Left cardiac atrium (tissue), 4 donors: ENCODE measurements around the gene IL36A. TPM values are rescaled to one million over a fixed set of nuclear protein-coding genes. Genes with fewer than 3 reads are reported as not detected.

Experiments
- ATAC-seq, 2 donors: fragments of 200-7000 bp; cut with Tn5 transposase; one replicate each; pipeline ENCODE4 v1.9.1; 2020; ENCODE audit warnings: mild to moderate bottlenecking in 2 of 2, moderate library complexity in 2 of 2
- DNase-seq: peaks from one replicate; pipeline ENCODE4 v3.0.0-alpha.2; 2020
- intact Hi-C, 2 donors: fragments of 100-400 bp; cut with DNase I; formaldehyde crosslinking; loops; one replicate each; pipeline versions ENCODE4 v1.14.1 to v1.15.1; 2022 to 2023
- long read RNA-seq: library from polyadenylated mRNA; unstranded; transcript quantifications from one replicate; pipeline ENCODE4 v2.0.0, GENCODE V29; 2021
- total RNA-seq, 2 donors: library from RNA; stranded (reverse); fragmentation: NEBNext Ultra II Directional; extraction: Animal tissue kit (Norgen Biotek cat#: 25700); gene quantifications; one replicate each; pipeline ENCODE4 v1.2.1, GENCODE V29; 2021
- donor health status: DM: no; HTN: yes; CAD: no.
- donor health status: DM: no; HTN: yes; CAD: no; lungs with severe emphysema.
- donor health status: DM: yes; HTN: yes; CAD: no.
- donor health status: Dilated cardiomyopathy.

Gene IL36A, protein sequence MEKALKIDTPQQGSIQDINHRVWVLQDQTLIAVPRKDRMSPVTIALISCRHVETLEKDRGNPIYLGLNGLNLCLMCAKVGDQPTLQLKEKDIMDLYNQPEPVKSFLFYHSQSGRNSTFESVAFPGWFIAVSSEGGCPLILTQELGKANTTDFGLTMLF
- total RNA-seq, result not detected
- long read RNA-seq, result 0 reads

DNA sequence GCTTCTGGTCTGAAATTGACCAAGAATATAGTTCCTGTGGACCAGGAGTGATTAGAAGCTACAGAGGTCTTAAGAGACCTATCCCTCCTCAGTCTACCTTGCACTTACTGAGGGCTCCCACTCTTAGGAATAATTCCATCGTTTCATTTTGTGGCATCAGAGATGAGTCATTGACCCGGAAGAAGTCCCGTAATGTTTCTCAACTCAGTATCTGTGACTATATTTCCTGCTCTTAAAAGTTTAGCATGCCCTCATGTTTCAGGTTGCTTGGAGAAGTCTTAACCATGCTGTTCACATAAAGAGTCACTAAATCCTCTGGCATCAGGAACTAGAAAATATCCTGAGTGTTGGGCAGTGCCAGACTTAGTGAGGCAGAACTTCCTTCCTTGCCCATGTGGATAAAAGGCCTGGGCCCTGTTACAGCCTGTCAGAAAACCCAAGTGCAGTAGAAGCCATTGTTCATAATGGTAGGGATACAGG, at the start of gene IL36A:
IL36A (plus strand) TSS at position 430 of the 480 bp plus-strand sequence. CDS start 413 bp downstream, outside the sequence.
- intact Hi-C loops, result no loop called here
- DNase-seq, result no peak
- no peak for ATAC-seq

DNA sequence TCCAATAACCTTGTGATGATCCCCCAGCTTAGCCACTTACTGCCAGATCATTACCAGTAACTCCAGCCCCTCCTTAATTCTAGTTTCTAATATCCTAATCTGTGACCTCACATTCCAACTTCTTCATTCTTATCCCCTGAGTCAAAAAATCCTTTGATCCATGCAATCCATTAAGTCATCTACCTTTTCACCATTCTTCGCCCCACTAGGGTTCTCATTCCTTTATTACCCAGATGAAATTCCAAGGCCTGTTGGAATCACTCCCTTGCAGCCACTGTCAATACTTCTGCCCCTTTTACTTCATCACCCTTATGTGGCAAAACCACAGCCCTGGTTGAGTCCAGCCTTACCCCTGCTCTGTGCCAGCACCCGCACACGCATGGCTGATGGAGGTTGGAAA, 47.7 kb upstream of the IL36A start:
- intact Hi-C loops, result no loop called here

DNA sequence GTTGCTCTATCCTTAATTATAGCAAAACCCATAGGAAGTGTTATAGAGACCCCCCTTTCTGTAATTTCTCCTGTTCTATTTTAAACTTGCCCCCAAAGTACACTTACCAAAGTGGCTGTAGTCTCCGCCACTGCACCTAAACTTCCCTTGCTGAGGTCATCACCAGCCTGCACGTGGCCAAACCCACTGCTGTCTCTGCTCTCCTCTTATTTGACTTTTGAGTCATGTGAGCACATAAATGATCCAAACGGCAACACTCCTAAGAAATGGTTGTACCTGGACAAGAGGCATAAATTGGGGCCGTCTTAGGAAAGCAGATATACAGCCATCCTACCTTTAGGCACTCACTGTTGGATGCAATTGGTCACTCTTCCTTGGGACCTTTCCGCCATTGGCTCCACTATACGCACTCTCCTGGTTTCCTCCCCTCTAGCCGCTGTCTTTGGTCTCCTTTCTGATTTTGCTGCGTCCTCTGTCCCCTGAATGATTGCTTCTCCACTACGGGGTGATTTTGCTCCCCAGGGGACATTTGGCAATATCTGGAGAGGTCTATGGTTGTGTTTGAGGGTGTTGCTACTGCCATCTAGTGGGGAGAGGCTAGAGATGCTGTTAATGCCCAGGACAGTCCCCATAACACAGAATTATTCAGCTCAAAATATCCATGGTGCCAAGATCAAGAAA, 46.7 kb upstream of the IL36A start:
- peak; percentile 70 to 79 for ATAC-seq
- intact Hi-C loops, result loop anchor here in 1 of 2 donors (2.0 kb wide), 1 partner anchor 210 kb away; no protein-coding TSS in a partner anchor
- DNase-seq, result no peak

More for the DNA sequence above, 47.7 kb upstream of the IL36A start:
- DNase-seq (no peak), ATAC-seq (no peak)

DNA sequence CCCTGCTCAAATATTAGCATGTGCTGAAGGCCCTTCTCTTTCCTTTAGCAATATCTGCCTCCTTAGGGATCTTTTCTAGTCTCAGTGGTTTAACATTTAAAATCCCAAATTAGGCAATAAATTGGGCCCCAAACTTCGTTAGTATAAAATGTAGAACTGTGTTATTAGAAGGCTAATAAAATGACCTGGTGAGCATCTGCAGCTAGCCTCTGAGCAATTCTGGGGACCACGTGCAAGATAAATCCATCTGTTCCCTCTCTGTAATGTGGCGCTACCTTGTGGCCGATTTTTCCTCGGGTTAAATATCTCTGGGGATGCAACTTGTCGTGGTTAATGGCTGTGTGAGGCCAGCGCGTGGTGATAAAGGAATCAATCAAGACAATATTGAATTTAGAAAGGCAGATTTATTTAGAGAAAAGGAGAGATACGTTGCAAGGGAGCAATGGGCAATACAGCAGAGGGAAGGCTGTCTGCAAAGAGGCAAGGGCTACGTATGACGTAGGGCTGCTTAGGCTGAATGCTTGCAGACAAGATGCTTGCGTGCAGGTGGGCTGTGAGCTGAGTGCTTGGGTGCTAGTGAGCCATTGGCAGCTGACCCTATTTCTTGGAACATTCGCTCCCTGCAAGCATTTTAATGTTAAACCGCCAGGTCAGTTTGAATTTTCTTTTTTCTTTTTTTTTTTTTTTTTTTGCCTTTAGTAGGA, 46.0 kb upstream of the IL36A start:
- ATAC-seq (no peak), DNase-seq (no peak)
- intact Hi-C loops, result loop anchor here in 1 of 2 donors (2.0 kb wide), 1 partner anchor 210 kb away; no protein-coding TSS in a partner anchor

DNA sequence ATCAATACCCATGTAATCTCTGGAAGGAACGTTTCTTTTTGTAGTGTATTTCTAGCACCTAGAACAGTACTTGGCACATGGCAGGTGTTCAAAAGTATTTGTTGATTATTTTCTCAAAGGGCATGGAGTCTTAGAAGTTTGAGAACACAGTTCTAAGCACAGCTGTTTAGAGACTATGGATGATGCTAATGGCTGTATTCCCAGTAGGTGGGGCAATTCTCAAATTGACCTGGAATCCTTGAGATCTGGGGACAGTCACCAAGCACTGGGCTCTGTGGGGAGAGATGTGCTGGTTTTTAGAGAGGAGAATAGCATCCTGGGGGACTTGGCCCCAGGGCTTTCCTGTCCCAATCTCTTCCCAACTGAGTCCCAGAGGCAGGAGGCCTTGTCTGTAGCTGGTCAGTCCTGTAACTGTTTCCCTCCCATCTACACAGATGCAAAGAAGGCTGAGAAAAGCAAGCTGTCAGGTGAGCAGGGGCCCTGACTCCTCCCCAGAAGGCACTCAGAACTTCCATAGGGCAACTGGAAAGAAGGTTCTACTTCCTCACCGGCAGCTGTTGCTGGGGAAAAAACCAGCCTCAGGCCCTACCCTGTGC, 44.9 kb upstream of the IL36A start:
- no peak for ATAC-seq
- intact Hi-C loops, result no loop called here
- DNase-seq, result no peak

DNA sequence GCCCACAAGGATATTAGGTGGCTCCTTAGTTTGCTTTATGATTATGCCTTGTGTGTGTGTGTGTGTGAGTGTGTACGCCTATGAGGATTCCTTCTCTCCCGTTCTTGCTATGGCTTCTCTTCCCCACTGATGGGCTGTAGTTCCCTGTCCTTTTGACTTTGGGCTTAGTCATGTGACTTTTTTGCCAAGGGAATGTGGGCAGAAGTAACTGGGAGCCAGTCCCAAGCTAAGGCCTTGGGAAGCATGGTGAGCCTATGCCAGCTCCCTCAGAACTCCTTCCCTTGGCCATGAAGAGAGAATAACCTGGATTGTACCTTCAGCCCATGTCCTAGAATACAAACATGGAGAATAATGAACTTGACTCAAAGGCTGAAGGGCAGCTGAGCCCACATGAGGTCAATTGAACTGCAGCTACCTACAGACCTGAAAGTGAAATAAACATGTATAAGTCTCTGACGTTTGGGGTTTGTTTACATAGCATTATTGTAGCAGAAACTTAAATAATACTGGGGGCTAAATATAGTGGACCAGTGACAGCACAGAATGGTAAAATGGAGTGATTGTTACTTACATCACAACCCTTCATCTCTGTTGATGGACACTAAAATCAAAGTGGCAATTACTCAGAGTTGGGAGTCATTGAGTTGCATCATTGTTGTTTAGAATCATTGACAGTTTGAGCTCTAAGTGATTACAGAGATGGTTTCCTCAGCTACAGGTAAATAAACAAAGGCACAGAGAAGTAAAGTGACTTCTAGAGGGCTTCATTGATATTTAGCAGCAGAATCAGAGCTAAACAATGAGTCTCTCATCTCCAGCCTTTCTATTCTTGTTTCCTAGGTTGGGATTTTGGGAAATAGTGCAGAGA, 42.7 kb upstream of the IL36A start:
- intact Hi-C loops, result no loop called here
- ATAC-seq (no peak), DNase-seq (no peak)

DNA sequence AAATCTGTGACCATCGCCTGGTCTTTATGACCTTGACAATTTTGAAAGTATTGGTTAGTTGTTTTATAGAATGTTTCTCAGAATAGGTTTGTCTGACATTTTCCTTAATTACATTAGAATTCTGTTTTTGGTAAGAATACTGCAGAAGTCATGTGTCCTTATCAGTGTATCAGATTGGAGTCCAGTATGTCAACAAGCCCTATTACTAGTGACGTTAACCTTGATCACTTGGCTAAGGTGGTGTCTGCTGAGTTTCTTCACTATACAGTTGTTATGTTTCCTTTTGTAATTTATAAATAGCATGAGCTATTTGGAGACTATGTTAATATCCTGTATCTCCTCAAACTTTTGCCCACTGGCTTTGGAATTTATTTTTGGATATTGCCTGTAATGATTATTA, 38.2 kb upstream of the IL36A start:
- no peak for DNase-seq
- intact Hi-C loops, result no loop called here

DNA sequence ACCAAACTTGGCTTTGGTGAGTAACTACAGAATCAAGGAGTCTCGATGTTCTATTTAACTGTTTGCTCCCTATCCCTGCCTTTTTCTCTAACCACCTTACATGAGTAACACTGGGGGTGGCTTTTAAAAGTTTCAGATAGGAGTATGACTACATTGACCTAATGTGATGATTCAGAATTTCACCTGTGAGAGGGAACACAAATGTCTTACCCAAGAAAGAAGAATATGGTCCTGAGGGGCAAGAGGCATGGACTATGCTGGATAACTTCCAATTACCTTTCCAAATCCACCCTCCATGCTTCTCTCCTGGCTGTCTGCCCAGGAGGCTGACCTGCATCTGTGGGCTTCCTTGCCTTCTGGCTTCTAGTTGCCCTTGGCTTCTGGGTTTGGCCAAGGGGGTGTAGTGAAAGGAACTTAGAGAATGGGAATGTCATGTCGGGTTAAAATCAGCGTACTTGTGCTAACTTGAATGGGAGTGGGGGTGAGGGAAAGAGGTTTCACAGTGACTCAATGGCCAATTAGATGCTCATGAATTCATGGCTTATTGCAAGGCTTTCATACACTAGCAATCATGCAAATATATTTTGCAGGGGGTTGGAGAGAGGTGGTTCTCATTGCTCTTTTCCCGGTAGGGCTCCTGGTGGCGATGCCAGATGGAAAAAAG, 32.7 kb upstream of the IL36A start:
- no peak for DNase-seq
- ATAC-seq, result no peak
- intact Hi-C loops, result no loop called here

More for the DNA sequence above, 38.2 kb upstream of the IL36A start:
- no peak for ATAC-seq

DNA sequence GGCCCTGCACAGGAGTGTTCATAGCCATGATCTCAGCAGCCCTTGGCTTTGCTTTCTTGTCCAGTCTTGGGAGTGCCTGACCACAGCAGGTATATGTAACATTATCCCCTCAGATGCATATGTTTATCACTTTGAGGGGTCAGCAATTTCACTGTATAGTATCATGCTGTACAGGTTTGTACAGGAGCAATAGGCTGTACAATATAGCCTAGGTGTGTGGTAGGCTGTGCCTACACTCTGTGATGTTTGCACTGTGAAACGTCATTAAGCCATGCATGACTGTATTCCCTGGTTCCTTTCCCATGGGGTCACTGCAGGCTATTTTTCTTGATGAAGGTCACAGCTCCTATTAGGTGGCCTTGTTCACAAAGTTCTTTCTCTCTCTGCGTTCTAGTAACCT, 32.1 kb upstream of the IL36A start:
- ATAC-seq, result no peak
- no peak for DNase-seq
- intact Hi-C loops, result no loop called here

DNA sequence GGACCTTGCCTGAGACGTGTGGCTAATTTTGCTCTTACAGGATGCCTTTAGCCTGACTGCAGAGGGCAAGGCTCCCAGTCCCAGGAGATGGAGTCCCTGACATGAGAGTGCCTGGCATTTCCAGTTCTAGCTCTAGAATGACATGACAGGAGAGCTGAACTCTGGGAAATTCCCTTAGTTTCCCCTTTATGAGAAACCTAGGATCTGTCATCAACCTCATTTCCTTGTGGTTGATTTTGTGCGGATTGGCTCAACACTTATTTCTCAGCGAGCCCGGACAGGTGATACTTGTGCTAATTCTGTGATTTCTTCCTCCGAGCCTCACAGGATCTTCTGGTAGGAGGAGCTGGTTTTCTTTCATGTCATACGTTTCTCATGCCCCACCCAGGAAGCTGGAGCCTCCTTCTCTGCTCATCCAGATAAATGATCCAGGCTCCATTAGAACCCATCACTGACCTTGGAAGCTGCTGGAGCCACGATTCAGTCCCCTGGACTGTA, 27.7 kb upstream of the IL36A start, which contains the start of gene IL36G:
IL36G (plus strand) TSS at position 448 of the 498 bp plus-strand sequence. CDS start 633 bp downstream, outside the sequence.
- intact Hi-C loops, result no loop called here
- no peak for DNase-seq
- ATAC-seq, result no peak

DNA sequence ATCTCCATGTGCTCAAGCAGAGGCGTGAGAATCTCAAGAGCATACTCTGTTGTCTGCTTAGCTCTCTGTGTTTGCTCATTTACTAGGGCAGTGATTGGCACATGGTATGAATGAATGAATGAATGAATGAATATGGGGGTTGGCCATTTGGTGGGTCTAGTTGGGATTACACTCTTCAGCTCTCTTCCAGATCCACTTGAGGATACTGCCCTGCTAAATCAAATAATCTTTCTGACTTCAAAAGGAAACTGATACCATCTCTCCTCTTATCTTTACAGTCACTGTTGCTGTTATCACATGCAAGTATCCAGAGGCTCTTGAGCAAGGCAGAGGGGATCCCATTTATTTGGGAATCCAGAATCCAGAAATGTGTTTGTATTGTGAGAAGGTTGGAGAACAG, 25.5 kb upstream of the IL36A start:
- no peak for ATAC-seq
- no peak for DNase-seq
- intact Hi-C loops, result no loop called here

DNA sequence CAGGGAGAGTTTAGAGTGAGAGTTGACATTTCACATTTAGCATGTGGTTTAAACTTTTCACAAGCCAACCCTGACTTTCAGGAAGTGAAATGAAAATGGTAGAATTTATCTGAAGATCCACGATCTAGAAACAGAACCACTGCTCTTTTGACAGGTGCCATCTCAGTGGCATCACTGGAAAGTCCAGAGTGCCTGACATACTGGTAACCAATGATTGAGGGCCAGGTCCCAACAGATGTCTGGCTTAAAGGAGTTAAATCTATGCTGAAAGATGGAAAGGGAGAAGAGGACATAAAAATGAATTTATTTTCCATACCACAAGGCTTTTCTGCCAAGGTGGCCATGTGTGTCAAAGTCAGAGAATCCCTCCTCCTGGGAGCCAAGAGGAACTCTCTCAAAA, 24.7 kb upstream of the IL36A start:
- DNase-seq, result no peak
- intact Hi-C loops, result no loop called here
- ATAC-seq, result no peak

DNA sequence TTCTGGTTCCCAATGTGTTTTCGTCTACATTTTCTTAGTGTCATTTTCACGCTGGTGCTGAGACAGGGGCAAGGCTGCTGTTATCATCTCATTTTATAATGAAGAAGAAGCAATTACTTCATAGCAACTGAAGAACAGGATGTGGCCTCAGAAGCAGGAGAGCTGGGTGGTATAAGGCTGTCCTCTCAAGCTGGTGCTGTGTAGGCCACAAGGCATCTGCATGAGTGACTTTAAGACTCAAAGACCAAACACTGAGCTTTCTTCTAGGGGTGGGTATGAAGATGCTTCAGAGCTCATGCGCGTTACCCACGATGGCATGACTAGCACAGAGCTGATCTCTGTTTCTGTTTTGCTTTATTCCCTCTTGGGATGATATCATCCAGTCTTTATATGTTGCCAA, 20.2 kb upstream of the IL36A start:
- DNase-seq (no peak), ATAC-seq (no peak)
- intact Hi-C loops, result no loop called here

DNA sequence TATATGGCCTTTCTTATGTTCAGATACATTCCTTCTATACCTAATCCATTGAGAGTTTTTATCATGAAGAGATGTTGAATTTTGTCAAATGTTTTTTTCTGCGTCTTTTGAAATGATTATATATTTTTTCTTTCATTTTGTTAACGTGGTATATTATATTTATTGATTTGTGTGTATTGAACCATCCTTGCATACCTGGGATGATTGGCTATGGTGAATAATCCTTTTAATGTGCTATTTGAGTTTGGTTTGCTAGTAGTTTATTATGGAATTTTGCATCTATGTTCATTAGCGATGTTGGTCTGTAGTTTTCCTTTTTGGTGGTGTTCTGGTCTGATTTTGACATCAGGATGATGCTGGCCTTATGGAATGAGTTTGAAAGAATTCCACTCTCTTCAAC, 15.6 kb upstream of the IL36A start:
- ATAC-seq (no peak), DNase-seq (no peak)
- intact Hi-C loops, result no loop called here

DNA sequence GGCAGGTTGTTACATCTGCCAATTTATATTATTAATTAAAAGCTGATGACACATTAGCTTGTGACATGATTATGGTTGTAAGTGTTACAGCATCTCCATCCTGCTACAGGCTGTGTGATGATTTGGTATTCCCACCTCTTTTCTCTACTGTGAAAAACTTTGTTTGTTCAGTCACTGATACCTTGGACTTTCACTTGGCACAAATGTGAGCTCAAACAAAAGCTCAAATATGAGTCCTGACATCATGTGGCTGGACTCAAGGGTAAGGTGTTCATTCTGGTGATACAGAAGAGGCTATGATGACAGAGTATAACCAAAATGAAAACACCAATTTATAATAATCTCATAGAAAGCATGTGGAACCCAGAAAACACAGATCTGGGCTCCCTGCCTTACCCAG, 11.4 kb upstream of the IL36A start:
- ATAC-seq (no peak), DNase-seq (no peak)
- intact Hi-C loops, result no loop called here

DNA sequence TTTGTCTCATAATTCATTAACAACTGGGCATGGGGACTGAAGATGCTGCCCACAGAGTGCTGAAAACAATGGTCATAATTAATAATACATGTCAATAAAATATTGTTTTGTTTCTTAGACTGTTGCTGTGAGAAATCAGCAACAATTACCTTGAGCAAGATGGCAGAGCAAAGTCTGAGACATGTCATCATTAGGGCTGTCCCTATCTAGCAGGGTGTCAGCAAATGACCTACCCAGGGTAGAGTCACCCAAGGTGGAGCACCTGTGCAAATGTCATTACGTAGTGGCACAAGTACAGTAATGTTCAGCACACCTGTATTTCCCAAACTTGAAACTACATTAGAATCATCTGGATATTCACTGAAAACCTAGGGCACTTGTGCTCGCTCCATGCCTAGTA, 10.6 kb upstream of the IL36A start:
- no peak for DNase-seq
- intact Hi-C loops, result no loop called here
- no peak for ATAC-seq

DNA sequence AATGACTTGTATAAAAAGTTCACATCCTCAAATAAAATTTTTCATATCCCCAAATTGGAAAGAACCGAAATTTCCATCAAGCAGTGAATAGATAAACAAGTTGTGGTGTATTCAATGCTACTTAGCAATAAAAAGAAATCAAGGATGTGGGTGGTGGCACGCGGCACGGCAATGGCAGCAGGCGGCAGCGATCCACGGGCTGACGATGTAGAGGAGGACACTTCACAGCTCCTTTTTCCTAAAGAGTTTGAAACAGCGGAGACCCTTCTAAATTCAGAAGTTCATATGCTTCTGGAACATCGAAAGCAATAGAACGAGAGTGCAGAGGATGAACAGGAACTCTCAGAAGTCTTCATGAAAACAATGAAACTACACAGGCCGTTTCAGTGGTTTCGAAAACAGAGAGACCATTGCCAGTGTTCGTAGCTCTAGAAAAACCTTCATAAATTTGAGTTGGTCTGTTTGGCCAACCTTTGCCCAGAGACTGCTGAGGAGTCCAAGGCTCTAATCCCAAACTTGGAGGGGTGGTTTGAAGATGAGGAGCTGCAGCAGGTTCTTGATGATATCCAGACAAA, 9.8 kb upstream of the IL36A start:
- intact Hi-C loops, result no loop called here
- no peak for ATAC-seq
- DNase-seq, result no peak

DNA sequence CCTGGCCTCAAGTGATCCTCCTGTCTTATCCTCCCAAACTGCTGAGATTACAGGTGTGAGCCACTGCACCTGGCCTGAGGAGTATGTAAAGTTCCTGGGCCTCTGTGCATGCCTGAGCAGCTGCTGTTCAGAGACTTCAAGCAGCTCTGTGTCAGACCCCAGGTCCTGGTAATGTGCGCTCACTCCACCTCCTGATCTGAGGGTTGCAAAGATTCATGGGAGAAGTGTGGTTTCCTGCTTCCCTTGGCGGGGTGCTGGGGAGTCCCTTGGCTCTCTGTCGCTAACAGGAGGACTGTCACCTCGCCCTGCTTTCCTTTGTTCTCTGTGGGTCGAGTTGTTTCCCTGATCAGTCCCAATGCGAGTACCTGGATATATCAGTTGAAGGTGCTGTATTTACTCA, 8.6 kb upstream of the IL36A start:
- ATAC-seq (no peak), DNase-seq (no peak)
- intact Hi-C loops, result no loop called here
